Kidney epithelial cell (primary cell): ENCODE measurements around the gene RNF43. TPM values are rescaled to one million over a fixed set of nuclear protein-coding genes. Genes with fewer than 3 reads are reported as not detected.

Experiments
- DNase-seq: peaks from one replicate; pipeline ENCODE4 v3.0.0-alpha.2; 2010; ENCODE audit warnings: low read depth
- H3K27me3 ChIP-seq: 2 replicates; pipeline ENCODE4 v1.6.0; 2011; ENCODE audit warnings: low read length; ENCODE audit not compliant: control insufficient read depth, insufficient read depth
- H3K36me3 ChIP-seq: 2 replicates; pipeline ENCODE4 v1.5.1; 2011; ENCODE audit warnings: low read length; ENCODE audit not compliant: control insufficient read depth, insufficient read depth
- H3K4me3 ChIP-seq: 2 replicates; pipeline ENCODE4 v1.5.1; 2011; ENCODE audit warnings: low read depth, mild to moderate bottlenecking, control low read depth, low read length
- total RNA-seq: library from RNA; depleted of rRNA; stranded (reverse); fragments of >200 nt; gene quantifications from 2 replicates; pipeline ENCODE4 v1.2.3, GENCODE V29; 2015
- TF ChIP-seq, protein P1 (sequence below): IDR thresholded peaks from 2 replicates; pipeline ENCODE4 v1.5.1; 2011; ENCODE audit warnings: mild to moderate bottlenecking, moderate library complexity, low read length, control low read depth, inconsistent platforms; ENCODE audit not compliant: insufficient read depth, poor library complexity, severe bottlenecking

The RNF43 gene
- total RNA-seq, 1 donor from 2014 or later: 2.3 TPM

DNA sequence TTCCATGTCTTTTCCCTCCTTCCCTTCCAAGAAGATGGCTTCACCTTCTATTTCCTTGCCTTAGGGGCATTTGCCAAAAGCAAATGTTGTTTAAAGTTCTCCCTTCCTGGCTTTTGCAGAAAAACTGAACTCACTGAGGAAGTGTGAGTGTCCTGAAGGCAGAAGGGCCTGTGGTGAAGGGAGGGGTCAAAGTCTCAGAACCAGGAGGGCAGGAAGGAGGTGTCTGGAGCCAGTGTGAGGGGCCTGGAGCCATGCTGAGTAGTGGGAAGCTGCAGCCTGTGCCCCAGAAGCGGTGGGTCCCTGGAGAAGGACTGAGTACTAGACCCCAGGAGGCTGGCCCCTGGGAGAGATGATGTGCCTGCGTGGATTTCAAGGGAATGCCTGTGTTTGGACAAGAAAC is 41.5 kb downstream of the RNF43 start:
- Histone ChIP-seq H3K36me3 (no peaks in the 10 kb centered on the region), H3K4me3 (no peak overlapping the region), H3K27me3 (no peaks in the 10 kb centered on the region)
- DNase-seq: no peak
- TF ChIP-seq, protein P1, sequence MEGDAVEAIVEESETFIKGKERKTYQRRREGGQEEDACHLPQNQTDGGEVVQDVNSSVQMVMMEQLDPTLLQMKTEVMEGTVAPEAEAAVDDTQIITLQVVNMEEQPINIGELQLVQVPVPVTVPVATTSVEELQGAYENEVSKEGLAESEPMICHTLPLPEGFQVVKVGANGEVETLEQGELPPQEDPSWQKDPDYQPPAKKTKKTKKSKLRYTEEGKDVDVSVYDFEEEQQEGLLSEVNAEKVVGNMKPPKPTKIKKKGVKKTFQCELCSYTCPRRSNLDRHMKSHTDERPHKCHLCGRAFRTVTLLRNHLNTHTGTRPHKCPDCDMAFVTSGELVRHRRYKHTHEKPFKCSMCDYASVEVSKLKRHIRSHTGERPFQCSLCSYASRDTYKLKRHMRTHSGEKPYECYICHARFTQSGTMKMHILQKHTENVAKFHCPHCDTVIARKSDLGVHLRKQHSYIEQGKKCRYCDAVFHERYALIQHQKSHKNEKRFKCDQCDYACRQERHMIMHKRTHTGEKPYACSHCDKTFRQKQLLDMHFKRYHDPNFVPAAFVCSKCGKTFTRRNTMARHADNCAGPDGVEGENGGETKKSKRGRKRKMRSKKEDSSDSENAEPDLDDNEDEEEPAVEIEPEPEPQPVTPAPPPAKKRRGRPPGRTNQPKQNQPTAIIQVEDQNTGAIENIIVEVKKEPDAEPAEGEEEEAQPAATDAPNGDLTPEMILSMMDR: no peak

DNA sequence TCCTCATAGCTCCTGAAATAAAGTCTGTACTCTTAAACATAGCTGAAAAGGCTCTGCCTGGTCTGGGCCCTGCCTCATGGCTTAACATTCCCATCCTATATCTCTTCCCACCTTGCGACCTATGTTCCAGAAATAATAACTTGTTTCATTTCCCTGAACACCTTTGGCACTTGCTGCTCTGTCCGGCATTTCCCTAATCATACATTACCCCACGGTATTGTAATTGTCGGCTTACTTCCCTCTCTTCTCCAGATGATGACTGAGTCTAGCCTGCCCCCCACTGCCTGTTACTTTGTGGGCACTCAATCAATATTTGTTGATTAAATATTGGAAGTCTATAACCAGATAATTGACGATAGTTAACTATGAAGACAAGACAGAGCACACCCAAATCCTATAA is 42.1 kb downstream of the RNF43 start:
- no peak overlapping the region for H3K4me3 ChIP-seq
- H3K36me3 ChIP-seq: no peaks in the 10 kb centered on the region
- no peak for DNase-seq
- TF ChIP-seq, protein P1: no peak
- no peaks in the 10 kb centered on the region for H3K27me3 ChIP-seq

DNA sequence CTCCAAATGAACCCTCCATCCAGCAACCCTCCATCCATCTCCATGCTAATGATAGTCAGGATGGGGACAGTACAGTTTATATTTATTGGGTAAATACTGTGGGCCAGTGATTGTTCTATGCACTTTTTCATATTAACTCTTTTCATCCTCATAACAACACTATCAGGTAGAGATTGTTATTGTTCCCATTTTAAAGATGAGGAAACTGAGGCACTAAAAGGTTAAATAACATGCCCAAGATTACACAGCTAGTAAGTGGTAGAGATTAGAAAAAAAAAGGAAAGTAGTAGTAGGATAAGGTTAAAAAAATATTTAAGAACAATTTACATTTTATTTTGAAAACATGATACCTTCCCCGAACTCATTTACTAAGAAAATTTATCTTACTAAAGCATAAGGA is 43.4 kb downstream of the RNF43 start:
- Histone ChIP-seq H3K4me3 (no peak overlapping the region), H3K27me3 (no peaks in the 10 kb centered on the region), H3K36me3 (no peaks in the 10 kb centered on the region)
- DNase-seq: no peak
- TF ChIP-seq, protein P1: no peak

DNA sequence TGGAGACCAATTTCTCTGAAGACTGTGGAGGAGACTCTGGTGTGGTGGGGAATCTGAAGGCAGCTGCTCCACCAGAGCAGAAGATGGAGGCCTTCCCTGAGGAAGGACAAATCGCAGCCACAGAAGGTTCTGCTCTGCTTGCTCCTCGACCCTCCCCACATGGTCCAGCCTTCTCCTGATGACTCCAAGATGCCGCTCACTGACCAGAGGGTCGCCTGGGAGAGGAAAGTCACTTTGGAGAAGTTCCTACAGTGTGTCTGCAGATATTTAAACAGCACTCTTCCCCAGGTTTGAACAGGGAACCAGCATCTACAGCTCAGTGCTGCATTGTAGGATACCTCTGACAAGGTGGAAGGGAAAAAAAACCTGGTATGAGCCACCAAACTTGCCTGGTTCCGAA is 44.3 kb downstream of the RNF43 start:
- TF ChIP-seq, protein P1: no peak
- no peak for DNase-seq
- H3K27me3 ChIP-seq: no peaks in the 10 kb centered on the region

DNA sequence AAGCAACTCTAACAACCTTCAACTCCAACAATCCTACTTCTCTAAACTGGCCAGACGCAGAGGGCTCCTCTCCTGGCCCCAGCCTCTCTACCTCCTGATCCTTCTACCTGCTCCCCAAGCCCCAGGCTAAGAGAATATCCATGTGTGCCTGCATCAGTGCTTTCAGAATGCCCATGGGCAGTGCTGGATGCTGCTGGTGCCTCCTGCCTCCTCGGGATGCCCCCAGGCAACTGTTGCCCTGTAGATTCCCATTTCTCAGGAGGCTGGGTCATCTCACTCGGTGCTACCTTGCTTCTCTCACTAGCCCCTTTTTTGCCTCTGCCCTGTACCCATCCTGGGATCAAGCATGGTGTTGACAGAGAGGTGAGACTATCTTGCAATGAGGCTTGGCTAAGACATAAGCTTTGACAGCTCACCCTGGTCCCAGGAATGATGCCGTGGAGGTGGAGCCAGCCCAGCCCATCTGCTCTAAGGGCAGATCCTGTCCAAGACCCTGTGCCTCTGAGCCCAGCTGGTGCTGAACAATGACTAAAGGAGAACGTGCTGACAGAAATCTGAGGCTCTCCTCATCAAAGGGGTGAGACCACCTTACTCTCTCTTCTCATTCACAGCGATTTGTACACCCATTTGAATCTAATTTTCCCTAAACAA is 45.9 kb downstream of the RNF43 start:
- Histone ChIP-seq H3K4me3 (no peak overlapping the region), H3K36me3 (no peaks in the 10 kb centered on the region), H3K27me3 (no peaks in the 10 kb centered on the region)
- TF ChIP-seq, protein P1: no peak
- DNase-seq: no peak

More for the DNA sequence above, 44.3 kb downstream of the RNF43 start:
- H3K4me3 ChIP-seq: no peak overlapping the region
- no peaks in the 10 kb centered on the region for H3K36me3 ChIP-seq

DNA sequence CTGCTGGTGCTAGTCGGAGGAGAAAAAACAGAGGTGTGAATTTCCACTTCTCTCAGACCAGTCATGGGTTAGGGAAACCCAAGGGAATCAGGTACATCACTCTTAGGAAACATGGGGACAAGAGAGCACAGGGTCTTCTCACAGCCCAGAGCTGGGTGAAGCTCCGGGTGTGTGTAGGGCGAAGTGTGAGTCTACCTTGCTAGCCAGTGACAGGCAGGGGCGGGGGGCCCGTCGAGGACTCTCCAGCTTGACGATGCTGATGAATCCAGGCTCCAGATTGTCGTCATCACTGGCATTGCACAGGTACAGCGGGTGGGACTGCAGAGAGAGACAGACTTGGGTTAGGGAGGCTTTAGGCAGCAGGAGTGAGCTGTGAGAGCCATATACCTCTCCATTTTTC is 46.6 kb downstream of the RNF43 start:
- no peak for DNase-seq
- H3K27me3 ChIP-seq: no peaks in the 10 kb centered on the region
- no peak overlapping the region for H3K4me3 ChIP-seq
- H3K36me3 ChIP-seq: no peaks in the 10 kb centered on the region
- TF ChIP-seq, protein P1: no peak
